GM12801 (cell line): ENCODE measurements around the gene NHERF2.

Experiments
- TF ChIP-seq, protein P1 (sequence below): IDR thresholded peaks from one replicate; pipeline ENCODE4 v1.5.1; 2011; ENCODE audit warnings: control low read depth; ENCODE audit not compliant: insufficient read length; ENCODE audit errors: extremely low read depth

NHERF2 gene

DNA sequence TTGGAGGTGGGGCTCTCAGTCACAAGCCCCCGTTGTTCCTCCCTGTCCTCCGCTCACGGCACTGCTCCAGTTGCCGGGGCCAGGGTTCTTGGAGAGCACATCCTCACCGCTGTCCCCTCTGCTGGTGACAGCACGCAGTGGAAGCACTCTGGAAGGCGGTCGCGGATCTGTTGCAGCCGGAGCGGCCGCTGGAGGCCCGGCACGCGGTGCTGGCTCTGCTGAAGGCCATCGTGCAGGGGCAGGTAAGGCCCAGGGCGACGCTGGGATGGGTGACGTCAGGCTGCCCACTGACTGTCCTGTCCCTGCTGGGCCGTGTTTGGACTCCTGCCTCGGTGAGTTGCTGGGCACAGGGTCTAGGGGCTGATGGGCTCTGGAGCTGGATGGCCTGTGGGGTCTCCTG, 26.5 kb downstream of the NHERF2 start:
- TF ChIP-seq, protein P1, sequence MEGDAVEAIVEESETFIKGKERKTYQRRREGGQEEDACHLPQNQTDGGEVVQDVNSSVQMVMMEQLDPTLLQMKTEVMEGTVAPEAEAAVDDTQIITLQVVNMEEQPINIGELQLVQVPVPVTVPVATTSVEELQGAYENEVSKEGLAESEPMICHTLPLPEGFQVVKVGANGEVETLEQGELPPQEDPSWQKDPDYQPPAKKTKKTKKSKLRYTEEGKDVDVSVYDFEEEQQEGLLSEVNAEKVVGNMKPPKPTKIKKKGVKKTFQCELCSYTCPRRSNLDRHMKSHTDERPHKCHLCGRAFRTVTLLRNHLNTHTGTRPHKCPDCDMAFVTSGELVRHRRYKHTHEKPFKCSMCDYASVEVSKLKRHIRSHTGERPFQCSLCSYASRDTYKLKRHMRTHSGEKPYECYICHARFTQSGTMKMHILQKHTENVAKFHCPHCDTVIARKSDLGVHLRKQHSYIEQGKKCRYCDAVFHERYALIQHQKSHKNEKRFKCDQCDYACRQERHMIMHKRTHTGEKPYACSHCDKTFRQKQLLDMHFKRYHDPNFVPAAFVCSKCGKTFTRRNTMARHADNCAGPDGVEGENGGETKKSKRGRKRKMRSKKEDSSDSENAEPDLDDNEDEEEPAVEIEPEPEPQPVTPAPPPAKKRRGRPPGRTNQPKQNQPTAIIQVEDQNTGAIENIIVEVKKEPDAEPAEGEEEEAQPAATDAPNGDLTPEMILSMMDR, result no peak

DNA sequence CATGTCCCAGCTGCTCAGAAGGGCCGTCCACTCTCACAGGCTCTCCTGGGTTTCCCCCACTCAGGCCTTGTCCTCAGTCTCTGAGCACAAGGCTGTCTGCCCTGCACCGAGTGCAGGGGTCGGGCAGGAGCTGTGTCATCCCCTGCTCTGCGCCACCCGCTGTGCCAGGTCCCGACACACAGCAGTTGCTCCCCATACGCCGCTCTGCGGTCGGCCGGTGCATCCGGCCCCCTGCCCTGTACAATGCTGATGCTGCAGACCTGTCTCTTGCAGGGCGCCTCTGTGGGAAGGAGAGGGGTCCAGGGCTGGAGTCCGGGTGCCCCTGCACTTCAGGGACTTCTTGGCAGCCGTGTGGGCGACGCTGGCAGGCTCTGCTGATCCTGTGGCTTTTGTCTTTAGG, 27.2 kb downstream of the NHERF2 start:
- TF ChIP-seq, protein P1, result no peak

DNA sequence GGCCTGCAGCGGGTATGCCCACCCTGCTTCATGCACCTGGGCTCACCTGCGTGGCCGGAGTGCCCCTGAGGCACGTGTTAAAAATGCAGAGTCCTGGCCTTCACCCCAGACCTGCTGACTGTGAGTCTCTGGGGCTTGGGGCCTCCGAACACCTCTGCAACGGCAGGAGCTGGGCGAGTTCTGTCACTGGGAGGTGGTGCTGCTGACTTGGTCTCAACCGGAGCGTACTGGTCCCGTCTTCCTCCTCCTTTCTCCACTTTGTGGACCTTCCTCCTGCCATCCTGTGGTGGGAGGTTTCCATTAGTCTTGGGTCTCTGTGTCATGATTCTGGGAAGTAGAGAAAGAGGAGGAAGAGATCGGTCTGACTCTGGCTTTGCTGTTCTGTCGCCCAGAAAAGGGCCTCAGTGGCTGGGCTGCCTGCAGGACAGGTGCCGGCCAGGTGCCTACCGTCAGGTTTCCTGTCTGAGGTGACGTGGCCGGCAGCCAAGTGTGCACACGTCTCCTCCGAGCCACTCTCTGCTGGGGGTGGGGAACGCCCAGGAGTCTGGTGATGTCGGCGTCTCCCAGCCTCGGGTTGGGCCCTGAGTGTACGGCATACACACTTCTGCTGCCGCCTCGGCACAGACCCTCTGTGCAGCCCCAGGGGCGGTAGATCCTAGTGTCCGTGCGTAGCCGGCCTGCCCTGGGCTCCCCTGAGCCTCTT, 28.0 kb downstream of the NHERF2 start:
- TF ChIP-seq, protein P1, result no peak

DNA sequence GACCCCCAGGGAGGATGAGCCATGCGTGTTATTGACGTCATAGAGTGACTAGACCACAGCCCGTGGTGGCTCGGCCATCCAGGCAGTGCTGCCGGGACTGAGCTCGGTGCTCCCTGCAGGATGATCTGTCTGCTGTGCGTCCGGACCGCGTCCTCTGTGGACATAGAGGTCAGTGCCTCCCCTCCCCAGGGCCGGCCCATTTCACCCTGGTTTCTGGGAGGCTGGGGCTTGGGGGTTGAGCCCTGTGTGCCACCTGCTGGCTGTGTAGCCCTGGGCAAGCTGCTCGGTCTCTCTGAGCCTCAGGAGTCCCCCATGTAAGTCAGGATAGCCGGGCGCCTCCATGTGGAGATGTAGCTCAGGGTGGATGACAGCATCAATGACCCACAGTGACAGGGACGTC, 29.4 kb downstream of the NHERF2 start:
- TF ChIP-seq, protein P1, result no peak

DNA sequence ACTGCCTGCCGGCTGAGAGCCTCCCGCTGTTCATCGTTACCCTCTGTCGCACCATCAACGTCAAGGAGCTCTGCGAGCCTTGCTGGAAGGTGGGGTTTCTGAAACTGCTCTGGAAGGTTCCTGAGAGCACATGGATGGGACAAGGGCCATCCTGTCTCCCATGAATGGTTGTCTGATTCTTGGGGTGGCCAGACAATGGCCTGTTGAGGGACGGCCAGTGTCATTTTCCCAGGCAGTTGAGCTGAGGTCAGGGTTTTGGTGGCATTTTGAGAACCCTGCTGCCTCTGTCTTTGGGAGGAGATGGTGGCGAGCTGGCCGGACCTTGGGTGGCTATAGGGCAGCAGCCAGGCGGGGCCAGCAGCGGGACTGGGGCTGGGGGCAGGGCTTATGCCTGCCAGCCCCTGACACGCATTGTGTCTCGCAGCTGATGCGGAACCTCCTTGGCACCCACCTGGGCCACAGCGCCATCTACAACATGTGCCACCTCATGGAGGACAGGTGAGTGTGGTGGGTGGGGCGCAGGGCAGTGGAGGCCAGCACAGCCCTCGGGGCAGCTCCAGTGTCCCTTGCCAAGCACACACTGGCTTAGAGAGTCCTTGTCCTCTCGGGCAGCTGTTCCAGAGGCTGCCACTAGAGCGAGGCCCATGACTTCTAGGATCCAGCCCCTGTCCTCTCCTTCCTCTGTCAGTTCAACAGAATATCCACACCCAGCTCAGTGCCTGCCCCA, 30.1 kb downstream of the NHERF2 start:
- TF ChIP-seq, protein P1, result no peak

DNA sequence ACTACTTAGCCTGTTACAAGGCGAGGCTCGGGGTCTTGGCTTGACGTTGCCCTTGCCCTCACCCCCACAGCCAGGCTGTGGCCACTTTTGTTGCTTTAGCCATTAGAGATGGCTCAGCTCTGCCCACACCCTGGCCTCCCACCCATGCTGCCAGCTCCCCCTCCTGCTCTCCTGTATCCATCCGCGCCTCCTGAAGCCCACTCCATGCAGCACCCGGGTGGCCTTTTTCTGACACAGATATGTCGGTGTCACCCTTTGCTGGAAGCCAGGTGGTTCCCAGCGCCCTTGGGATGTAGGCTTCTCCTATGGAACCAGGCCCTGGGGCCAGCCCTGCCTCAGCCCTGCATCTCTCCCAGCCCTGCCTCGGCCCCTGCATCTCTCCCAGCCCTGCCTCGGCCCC, 30.7 kb downstream of the NHERF2 start:
- TF ChIP-seq, protein P1, result no peak

DNA sequence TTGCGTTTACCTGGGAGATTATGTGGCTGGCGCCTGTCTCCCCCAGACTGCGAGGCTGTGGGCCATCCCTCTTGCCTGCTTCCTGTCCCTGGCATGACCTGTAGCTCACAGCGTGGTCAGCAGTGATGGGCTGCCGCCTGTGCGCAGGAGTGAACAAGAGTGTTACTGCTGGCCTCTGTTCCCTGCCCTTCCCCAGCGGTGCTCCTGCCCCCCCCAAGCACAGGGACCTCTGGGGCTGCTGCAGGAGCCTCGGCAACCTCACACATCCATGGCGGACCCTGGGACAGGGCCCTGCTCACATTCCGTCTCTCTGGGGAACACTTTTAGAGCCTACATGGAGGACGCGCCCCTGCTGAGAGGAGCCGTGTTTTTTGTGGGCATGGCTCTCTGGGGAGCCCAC, 31.7 kb downstream of the NHERF2 start:
- TF ChIP-seq, protein P1, result no peak
